Fibroblast of lung (primary cell): ENCODE results near the gene PRKCH.

Experiments used
- CTCF ChIP-seq, 2 donors: IDR thresholded peaks in 1 of 2; conservative IDR thresholded peaks in 1 of 2; 1 replicate in 1 of 2; 2 replicates in 1 of 2; pipeline ENCODE4 v1.5.1; 2011 to 2012; ENCODE audit warnings: low read length in 2 of 2, control low read depth in 1 of 2, inconsistent platforms in 1 of 2, low read depth in 1 of 2, mild to moderate bottlenecking in 1 of 2
- EZH2 ChIP-seq: IDR thresholded peaks from 2 replicates; pipeline ENCODE4 v1.5.1; 2012; ENCODE audit warnings: low read length, control low read depth, mild to moderate bottlenecking; ENCODE audit errors: missing control alignments

GRCh38 chr14:61372379-61372778 lies 51.0 kb downstream of the PRKCH start:
- TF ChIP-seq CTCF (conservative IDR thresholded peaks at IDR 0.05 in 1 of 2, IDR thresholded peaks at IDR 0.05 in 1 of 2; ENCODE audit: low read depth in 1 of 2, low read length in 2 of 2): no peak
- no peak for TF ChIP-seq EZH2
